ENCODE measurements around the gene STRN3. TPM values are rescaled to one million over a fixed set of nuclear protein-coding genes. Genes with fewer than 3 reads are reported as not detected.

STRN3 gene
- total RNA-seq, 2 donors from 2014 or later, result 18.1 to 18.9 TPM

- no peak overlapping the region for H3K27ac ChIP-seq
- peaks cover 34% of the 10 kb centered on the region for H3K4me1 ChIP-seq
- DNase-seq (no peak), ATAC-seq (no peak)
- 91 to 98% methylated on average over 3 of the region's 3 CpGs for WGBS, 2 donors
- no peak overlapping the region for H3K4me3 ChIP-seq
- H3K36me3 ChIP-seq (replicated peaks in 1 of 2; ENCODE audit: insufficient read depth in 1 of 2, low read depth in 2 of 2), result no peaks in the 10 kb centered on the region
- intact Hi-C loops (cut with DNase I), result no loop called here
- H3K9me3 ChIP-seq, result no peaks in the 10 kb centered on the region
- TF ChIP-seq POLR2A (IDR thresholded peaks at IDR 0.05), result no peak
- no peak for TF ChIP-seq CTCF (IDR thresholded peaks at IDR 0.05)
- H3K27me3 ChIP-seq, result no peaks in the 10 kb centered on the region
These were observed 3.1 kb upstream of the STRN3 start for GRCh38 chr14:31029016-31029970.

DNA sequence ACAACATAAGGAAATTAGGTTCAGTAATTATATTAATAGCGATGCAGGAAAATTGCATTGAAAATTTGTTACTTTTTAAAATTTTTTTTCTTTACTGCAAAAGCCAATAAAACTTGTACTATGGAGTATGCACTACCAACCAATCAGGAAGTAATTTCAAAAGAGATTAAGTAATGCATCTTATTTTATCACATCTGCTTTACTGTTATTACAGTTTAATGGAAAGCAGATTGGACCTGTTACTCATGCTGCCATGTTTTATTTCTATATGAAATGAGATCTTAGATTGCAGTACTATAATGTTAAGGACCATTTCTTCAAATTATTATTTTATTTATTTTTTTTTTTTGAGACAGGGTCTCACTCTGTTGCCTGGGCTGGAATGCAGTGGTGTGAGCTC, 1.7 kb upstream of the STRN3 start:
- ATAC-seq (no peak), DNase-seq (no peak)
- Histone ChIP-seq H3K27me3 (no peaks in the 10 kb centered on the region), H3K36me3 (replicated peaks in 1 of 2; ENCODE audit: insufficient read depth in 1 of 2, low read depth in 2 of 2) (no peaks in the 10 kb centered on the region), H3K9me3 (no peaks in the 10 kb centered on the region), H3K4me1 (peaks cover 34% of the 10 kb centered on the region), H3K4me3 (no peak overlapping the region), H3K27ac (peak overlapping the region in 2 of 4 donors; percentile 95 to 99)
- 100% methylated on average over 1 of the region's 1 CpG for WGBS, 2 donors
- intact Hi-C loops (cut with DNase I), result no loop called here
- no peak for TF ChIP-seq CTCF (IDR thresholded peaks at IDR 0.05)
- TF ChIP-seq POLR2A (IDR thresholded peaks at IDR 0.05), result no peak

DNA sequence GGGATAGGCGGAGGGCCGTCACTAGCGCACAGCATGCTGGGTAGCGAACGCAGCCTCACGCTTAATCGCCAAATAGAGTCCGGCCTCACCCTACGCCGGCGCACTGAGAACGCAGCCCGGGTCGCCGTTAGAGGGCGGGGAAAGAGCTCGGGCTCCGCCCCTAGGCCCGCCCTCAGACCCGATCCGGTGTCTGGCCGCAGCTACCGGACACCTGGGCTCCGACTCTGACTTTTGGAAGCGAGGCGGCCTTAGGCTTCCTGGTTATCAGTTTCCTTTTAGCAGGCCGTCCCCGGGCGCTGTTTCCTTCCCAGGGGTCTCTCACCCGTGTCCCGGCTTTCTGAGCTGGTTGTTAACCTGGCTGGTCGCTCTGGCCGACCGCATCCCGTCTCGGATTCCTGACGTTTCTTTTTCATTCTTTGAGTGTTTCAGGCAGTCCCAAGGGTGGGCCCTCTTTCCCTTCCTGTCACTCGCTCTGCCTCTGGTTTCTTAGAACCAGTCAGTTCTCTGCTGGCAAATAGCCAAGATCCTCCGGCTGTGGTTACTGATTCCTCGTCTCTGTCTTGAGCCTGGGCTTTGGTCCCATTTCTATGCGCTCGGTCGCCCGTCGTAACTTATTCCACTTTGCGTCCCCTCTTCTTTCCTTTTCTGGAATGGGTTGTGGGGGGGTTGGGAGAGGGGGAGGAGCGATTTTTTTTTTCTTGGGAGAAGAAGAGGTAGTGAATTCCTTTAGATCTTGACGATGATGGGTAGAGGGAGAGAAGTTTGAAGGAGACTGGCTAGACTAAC, 464 bp upstream of the STRN3 start:
- Histone ChIP-seq H3K4me3 (peak overlapping the region; percentile 87 to 93), H3K4me1 (peaks cover 31% of the 10 kb centered on the region), H3K9me3 (no peaks in the 10 kb centered on the region), H3K27ac (peak overlapping the region; percentile 89 to 99 (median 96)), H3K36me3 (replicated peaks in 1 of 2; ENCODE audit: insufficient read depth in 1 of 2, low read depth in 2 of 2) (no peaks in the 10 kb centered on the region), H3K27me3 (no peaks in the 10 kb centered on the region)
- peak; percentile 95 for ATAC-seq
- 0% methylated on average over 29 to 48 of the region's 48 CpGs for WGBS, 2 donors
- peak; percentile 96 to 98 (median 98) for DNase-seq
- peak; percentile 43 to 90 (median 89) for TF ChIP-seq POLR2A (IDR thresholded peaks at IDR 0.05)
- TF ChIP-seq CTCF (IDR thresholded peaks at IDR 0.05), result peak in 1 of 7 experiments; percentile 30
- intact Hi-C loops (cut with DNase I), result no loop called here

DNA sequence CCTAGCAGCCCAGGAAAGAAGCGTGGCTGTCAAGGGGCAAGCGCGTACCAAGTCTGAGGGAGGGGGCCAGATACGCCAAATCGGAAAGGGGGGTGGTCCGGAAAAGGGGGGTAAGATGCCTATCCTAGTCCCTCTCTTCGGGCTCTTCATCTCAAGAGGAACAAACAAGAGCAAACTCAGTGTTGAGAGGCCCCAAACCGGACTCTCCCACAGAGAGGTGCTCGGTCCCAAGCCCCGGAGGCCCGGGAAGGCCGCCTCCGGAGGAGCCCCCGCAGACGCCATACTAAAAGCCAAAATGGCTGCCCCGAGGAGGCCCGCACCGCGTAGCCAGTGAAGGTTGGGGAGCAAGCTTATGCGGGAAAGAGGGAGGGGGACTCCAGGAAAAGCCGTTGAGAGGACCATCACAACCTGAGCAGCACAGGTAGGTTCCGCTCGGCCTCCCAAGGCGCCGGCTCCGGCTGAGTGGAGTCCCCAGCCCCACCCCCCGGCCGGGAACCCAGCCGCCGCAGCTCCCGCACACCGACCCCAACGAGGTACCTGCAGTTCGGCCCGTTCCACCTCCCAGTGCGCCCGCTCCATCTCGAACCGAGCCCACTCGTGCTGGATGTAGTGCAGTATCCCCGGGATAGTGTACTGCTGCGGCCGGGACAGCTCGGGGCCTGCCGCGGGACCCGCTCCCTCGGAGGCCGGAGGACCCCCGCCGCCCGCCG, 657 bp downstream of the STRN3 start, which contains the start of gene AP4S1:
Gene AP4S1 (plus strand): TSS at position 283 of the 710 bp plus-strand sequence. CDS start 40,548 bp downstream, outside the sequence.
- H3K27me3 ChIP-seq, result no peaks in the 10 kb centered on the region
- intact Hi-C loops (cut with DNase I), result no loop called here
- peak within 1 kb of the TSS; percentile 87 to 93 for H3K4me3 ChIP-seq
- DNase-seq (peak; percentile 31 to 53 (median 49)), ATAC-seq (peak; percentile 8)
- H3K36me3 ChIP-seq (replicated peaks in 1 of 2; ENCODE audit: insufficient read depth in 1 of 2, low read depth in 2 of 2), result no peaks in the 10 kb centered on the region
- peaks cover 31% of the 10 kb centered on the region for H3K4me1 ChIP-seq
- TF ChIP-seq CTCF (IDR thresholded peaks at IDR 0.05), result no peak
- 0% methylated on average over 11 to 47 of the region's 53 CpGs for WGBS, 2 donors
- H3K27ac ChIP-seq, result peak within 1 kb of the TSS; percentile 89 to 99 (median 96)
- H3K9me3 ChIP-seq, result no peaks in the 10 kb centered on the region
